HG03442 (cell line): ENCODE data around the gene FADD.

ENCODE experiments used
- ATAC-seq: cut with Tn5 transposase; IDR thresholded peaks from one replicate; pipeline ENCODE4 v1.9.1; 2021; ENCODE audit warnings: mild to moderate bottlenecking, moderate library complexity; ENCODE audit not compliant: unreplicated experiment

Gene FADD

GRCh38 chr11:70202920-70203750, at the start of gene FADD:
TSS of gene FADD (plus strand) at chr11:70203296. CDS start at chr11:70203460, 164 bp downstream.
- ATAC-seq = peak; percentile 72

DNA sequence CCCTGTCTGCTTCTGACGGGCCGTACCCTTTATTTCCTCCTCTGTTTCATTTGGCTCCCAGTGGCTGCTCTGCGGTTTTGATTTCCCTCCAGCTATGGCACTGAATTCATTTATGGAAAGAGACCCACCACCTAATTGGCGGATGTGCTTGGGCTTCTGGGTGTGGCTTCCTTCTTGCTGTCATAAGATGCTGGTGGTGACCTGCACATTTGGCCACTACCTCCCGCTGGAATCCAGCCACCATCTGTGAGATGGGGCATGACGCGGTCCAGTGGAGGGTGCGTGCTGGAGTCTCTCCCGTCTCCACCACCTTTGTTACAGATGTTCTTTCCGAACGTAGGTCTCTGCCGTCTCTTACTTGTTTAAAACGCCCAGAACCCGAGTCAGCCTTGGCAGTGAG, 47.7 kb upstream of the FADD start:
- ATAC-seq = no peak

- ATAC-seq = no peak
These were observed 46.6 kb upstream of the FADD start for GRCh38 chr11:70156291-70157037.

DNA sequence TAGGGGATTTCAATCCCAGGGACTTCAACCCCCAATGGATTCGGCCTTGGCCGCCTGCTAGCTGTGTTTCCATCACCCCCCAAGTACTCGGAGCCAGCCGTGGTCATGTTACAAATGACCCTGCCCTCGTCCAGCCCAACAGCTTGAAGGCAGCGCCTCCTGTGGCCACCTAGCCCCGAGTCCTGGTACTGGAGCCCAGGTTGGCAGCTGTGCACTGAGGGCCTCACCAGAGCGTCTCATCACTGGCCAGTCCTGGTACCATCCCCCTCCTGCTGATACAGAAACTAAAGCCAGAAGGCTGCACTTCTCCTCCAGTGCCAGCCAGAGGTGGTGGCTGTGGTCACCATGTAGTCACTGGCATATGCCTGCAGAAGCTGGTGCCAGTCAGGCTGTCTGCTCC, 44.9 kb upstream of the FADD start:
- ATAC-seq = no peak

DNA sequence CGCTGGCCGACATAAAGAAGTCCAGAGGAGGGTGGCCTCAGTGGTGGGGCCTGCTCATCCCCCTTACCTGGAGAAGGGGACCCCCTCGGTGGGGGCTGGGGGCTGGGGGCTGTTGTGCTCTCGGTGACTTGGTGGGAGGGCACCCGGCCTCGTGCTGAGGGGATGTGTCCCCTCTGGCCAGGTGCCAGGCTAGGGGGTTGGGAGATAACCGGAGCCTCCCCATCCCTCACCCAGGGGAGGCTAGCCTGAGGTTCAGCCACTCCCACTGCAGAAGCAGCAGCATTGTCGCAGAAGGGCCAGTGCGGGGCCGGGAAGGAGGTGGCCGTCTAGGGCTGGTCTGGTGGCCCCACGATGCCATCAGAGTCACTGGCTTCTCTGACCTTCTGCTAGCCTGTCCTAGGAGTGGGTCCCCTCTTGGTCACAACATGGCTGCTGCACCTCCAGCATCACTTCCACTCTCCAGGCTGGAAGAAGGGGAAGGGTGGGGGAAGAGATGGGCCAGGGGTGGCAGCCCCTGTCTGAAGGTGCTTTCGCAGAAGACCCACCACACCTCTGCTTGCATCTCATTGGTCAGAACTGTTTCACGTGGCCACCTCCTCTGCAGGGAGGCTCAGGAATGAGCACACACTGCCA, 44.2 kb upstream of the FADD start:
- no peak for ATAC-seq

DNA sequence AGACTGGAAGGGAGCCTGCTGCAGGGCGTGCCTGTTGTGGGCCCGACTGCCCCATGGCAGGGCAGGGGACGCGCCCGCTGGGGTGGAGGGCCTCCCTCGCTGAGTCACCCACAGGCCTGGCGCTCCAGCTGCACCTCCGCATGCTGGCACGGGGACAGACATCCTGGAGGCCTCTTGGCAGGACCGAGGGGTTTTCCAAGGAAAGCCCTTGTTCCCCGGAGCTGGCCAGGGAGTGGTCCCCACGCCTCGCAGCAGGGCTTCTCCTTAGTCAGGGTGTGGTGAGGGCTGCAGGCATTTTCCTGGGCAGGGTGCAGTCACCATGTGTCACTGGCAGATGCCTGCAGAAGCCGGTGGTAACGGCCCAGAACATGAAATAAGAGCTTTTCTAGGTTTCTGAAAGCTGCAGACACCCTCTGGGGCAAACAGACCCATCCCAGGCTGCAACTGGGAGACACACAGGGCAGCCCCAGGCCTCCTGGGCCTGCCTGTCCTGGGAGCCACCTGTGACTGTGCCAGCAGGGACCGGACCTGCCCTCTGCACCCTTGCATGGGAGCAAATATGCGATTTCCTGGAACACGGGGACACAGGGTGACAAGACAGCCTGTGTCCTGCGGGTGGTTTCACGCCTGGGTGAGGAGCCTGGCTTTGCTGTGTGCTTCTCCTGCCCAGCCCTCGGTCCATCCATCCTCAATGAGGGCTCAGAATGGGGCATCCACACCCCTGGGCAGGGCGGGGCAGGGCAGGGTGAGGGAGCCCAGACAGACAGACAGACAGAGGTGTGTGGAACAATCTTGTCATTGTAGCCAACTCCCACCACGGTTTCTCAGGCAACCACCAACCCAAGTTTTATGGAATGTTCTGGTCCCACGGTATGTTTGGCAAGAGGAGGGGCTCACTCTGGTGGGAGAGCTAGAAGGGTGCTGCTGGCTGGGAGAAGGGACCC, 43.2 kb upstream of the FADD start:
- no peak for ATAC-seq

DNA sequence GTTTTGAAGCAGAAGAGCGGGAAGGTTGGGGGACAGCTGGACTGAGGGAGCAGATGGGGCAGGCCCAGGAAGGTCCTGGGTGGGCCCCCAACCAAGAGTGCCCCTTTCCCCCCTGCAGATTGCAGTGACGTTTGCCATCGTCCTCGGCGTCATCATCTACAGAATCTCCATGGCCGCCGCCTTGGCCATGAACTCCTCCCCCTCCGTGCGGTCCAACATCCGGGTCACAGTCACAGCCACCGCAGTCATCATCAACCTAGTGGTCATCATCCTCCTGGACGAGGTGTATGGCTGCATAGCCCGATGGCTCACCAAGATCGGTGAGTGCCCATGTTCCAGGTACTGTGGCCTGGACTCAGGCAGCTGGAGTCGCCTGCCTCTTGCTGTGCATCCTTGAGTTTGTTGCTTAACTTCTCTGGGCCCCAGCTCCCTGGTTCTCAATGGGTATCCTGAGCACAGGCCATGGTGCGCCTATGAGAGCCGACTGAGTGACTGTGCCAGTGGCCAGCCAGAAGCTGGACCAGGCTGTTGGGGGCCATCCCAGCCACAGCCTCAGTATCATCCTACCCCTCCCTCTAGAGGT, 42.0 kb upstream of the FADD start:
- no peak for ATAC-seq

- no peak for ATAC-seq
These were observed 38.4 kb upstream of the FADD start for GRCh38 chr11:70164705-70165104.

GRCh38 chr11:70167120-70167519, 36.0 kb upstream of the FADD start:
- ATAC-seq = no peak

DNA sequence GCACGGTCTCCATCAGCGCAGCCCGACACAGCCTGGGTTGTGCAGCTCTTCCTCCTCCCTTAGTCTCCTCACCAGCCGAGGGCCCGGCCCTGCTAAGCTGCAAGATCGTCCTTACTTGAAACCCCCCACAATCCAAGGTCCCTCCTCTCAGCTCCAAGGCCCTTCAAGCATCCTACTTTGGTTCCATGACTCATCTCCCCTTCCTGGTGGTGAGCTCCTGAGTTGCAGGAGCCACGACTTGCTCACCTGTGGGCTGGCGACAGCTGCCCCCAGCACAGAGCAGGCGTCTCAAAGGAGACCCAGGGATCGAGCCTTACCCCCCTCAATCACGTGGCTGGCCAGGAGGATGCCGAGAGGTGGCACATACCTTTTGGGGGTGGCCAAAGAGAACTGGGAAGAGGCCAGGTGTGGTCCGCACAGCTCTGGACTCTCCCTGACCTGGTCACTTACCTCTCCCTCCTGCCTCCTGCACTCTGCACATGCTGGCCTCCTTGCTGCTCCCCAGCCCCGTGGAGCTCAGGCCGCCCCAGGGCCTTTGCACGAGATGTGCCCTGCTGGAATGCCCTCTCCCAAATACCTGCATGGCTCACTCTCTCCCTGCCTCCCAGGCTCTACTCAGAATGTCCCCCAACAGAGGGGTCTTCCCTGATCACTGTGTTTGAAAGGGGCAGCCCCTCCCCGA, 35.2 kb upstream of the FADD start:
- no peak for ATAC-seq

GRCh38 chr11:70168405-70168754, 34.7 kb upstream of the FADD start:
- no peak for ATAC-seq

- no peak for ATAC-seq
These were observed 34.0 kb upstream of the FADD start for GRCh38 chr11:70169127-70169526.

GRCh38 chr11:70169632-70170031, 33.5 kb upstream of the FADD start:
- no peak for ATAC-seq

GRCh38 chr11:70170596-70171210, 32.4 kb upstream of the FADD start:
- no peak for ATAC-seq

DNA sequence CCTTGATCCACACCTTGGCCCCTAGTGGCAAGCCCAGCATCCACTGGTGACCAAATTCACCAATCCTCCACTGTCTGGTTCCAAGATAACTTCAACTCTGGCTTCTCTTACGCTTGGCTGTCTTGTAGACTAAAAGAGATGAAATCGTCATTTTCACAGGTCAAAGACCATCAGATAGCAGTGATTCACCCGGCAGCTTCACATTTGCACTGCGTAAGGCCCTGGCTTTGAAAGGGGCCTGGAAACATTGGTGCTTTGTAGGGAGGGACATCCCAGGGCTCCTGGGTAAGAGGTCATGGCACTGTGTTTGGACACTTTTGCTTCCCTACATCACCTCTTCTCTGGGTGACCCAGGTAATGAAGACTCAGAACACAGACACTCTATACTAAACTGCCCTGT, 30.1 kb upstream of the FADD start:
- no peak for ATAC-seq

DNA sequence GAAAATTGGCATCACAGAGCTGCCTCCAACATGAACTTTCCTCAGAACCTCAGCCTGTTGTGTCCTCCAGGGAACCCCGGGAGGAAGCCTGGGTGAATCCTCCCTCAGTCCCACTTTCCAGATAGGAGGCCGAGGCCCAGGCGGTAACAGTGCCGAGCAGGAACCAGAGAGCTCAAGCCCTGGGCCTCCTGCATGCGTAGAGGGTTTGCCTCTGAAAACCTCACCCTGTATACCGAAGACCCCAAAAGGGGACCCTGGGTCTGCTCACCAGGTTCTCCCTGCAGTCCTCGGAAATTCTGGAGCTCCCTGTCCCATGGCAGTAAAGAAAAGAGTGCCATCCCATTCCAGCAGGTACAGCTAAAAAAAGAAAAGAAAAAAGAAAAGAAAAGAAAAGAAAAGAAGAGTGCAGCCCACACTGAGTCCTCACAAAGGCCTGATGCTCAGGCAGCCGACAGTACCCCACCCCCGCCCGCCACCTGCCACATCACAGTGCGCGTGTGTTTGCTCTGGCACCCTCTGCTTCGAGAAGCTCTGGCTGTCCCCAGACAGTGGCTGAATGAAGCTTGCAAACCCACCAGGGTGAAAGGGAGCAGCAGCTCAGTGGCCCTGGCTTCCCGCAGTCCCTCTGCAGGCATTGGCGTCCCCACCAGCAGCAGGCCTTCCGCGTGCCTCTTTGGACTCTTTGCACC, 28.4 kb upstream of the FADD start:
- no peak for ATAC-seq

- ATAC-seq = no peak
These were observed 27.8 kb upstream of the FADD start for GRCh38 chr11:70175236-70175698.

DNA sequence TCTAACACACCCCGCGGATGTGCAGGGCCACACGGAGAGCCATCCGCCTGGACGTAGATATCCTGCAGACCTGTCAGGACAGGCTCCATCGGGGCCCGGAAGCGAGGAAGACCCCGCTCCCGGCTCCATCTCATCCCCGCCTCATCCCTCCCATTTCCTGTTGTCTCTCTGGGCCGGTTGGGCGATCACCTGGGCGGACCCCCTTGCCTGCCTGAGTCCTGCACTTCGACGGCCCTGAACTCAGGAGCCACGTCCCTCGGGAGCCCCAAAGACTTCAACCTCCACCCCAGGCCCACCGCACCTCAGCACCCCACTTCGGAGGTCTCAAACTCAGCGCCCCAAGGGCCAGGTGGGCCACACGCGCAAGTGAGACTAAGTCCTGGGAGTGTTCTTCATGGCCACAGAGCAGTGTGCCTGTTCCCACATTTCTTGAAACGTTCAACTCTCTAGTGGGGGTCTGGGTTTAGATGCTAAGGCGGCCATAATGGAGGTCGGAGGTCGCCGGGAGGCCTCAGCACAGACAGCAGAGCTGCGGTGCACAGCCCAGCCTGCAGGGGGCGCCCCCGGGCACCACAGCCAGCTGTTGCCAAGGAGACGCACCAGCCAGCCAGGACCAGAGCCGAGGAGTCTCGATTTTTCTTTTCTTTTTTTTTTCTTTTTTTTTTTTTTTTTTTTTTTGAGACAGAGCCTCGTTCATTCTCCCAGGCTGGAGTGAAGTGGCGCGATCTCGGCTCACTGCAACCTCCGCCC, 26.0 kb upstream of the FADD start:
- ATAC-seq = no peak
